Activated CD8-positive, alpha-beta memory T cell treated with anti-CD3 and anti-CD28 coated beads for 1 hour (primary cell): ENCODE measurements around the gene WRAP53.
"Not testable (repeated sequence)": the region's sequence is repeated elsewhere in the genome, so short reads cannot be mapped to it uniquely, and the experiment has no call there.

Experiments
- DNase-seq, 2 donors: peaks; one replicate each; pipeline ENCODE4 v3.0.0-alpha.2; 2020; ENCODE audit warnings: low read depth in 1 of 2; ENCODE audit errors: extremely low read depth in 1 of 2

The WRAP53 gene

GRCh38 chr17:7687908-7688807, at the start of gene WRAP53:
Gene WRAP53, plus strand, starts transcription at chr17:7688477. Its CDS starts 172 bp downstream, at chr17:7688649.
- peak; percentile 90 to 91 for DNase-seq

DNA sequence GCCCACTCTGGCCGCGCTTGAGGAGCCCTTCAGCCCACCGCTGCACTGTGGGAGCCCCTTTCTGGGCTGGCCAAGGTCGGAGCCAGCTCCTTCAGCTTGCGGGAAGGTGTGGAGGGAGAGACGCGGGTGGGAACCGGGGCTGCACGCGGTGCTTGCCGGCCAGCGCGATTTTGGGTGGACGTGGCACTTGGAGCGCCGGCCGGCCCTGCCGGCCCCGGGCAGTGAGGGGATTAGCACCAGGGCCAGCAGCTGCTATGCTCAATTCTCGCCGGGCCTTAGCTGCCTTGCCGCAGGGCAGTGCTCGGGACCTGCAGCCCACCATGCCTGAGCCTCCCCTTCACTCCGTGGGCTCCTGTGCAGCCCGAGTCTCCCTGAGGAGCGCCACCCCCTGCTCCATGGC, 47.5 kb upstream of the WRAP53 start:
- DNase-seq = no peak

DNA sequence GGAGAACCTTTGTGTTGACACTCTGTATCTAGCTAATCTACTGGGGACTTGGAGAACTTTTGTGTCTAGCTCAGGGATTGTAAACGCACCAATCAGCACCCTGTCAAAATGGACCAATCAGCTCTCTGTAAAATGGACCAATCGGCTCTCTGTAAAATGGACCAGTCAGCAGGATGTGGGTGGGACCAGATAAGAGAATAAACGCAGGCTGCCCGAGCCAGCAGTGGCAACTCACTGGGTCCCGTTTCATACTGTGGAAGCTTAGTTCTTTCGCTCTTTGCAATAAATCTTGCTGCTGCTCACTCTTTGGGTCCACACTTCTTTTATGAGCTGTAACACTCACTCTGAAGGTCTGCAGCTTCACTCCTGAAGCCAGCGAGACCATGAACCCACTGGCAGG, 46.6 kb upstream of the WRAP53 start:
- DNase-seq = not testable (repeated sequence)

GRCh38 chr17:7644775-7645174, 43.5 kb upstream of the WRAP53 start:
- DNase-seq = no peak

DNA sequence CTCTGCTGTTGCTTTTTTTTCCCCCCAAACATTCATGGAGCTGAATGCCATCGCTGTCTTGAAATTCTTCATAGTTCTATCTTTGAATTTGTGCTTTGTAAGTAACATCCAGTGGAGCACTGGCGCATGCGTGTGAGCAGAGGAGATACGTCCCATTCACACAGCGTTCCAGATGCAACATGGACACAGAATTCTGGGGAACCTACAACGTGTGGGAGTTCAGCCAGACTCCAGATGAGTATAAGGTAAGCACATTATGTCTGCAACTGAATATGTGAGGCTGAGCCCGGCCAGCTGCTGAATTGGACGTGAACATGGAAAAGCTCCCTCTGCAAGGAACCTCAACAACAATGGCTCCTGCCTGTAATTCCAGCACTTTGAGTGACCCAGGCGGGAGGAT, 41.8 kb upstream of the WRAP53 start:
- DNase-seq = no peak

DNA sequence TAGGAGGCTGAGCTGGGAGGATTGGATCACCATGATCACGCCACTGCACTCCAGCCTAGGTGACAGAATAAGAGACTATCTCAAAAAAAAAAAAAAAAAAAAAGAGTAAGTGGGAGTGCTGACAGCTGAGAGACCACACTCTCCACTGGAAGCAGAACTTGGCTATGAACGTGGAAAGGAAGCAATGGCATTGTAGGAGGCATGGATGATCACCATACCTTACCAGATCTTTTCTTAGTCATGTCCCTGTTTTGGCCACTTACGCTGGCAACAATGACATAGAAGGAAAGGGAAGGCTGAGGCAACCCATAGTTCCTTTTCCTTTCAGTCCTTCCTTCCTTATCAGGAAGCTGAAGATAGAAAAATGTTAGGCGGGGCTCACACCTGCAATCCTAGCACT, 41.3 kb upstream of the WRAP53 start:
- DNase-seq = no peak

DNA sequence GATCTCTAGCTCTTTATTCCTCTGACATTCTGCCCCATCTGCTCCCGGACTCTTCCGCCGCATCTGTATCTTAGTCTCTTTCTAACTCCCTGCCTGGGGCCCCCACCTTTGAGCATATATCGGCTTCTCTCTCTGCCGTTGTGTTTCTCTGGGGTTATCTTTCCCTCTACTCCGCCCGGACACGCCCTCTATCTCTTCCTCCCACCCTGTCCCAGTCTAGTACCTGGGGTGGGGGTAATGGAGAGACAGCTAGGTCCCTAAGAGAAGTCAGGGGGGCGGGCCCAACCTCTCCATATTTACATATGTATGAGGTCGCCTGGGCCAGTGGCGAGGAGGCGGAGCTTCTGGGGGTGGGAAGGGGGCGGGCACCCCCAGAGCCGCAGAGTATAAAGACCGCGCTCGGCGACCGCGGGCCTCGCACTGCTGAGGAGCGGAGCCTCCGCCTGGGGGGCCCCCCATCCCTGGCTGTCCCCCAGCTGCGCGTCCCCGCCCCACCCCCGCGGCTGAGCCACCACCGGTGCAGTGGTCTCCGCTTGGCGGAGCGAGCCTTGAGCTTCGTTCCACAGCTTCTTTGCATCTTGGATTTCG, 37.7 kb upstream of the WRAP53 start, which contains the start of gene ATP1B2:
Gene ATP1B2, plus strand, starts transcription at position 418 of the 588 bp plus-strand sequence. CDS start 593 bp downstream, outside the sequence.
- peak; percentile 56 to 71 for DNase-seq

DNA sequence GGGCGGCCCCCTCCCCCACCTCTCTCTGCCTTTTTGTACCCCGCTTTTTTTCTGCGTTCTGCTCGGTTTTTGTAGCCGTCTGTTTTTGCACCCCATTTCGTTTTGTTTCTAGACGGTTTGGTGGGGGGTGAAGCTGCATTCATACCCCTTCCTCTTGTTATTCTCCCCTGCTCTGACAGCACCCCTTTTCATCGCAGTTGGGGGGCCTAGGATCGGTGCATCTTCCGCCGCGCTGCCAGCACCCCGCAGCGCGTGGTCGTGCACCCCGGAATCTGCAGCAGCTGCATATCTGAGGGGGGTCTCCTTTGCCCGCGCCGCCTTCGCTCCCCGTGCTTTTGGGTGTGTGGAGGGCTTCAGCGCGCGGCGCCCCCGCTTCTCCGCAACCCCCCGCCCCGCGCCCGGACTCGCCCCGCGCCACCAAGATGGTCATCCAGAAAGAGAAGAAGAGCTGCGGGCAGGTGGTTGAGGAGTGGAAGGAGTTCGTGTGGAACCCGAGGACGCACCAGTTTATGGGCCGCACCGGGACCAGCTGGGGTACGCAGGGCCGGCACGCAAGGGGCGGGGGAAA, 37.1 kb upstream of the WRAP53 start:
- no peak for DNase-seq

- DNase-seq = no peak
These were observed 36.5 kb upstream of the WRAP53 start for GRCh38 chr17:7651665-7652387.

GRCh38 chr17:7652388-7653356, 35.6 kb upstream of the WRAP53 start:
- no peak for DNase-seq

- no peak for DNase-seq
These were observed 33.3 kb upstream of the WRAP53 start for GRCh38 chr17:7654832-7655540.

DNA sequence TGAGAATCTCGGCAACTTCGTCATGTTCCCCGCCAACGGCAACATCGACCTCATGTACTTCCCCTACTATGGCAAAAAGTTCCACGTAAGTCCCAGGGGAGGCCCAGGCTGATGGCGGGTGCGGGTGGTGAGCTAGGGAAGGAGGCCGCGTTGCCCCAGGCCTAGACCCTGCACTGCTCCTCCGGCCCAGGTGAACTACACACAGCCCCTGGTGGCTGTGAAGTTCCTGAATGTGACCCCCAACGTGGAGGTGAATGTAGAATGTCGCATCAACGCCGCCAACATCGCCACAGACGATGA, 32.8 kb upstream of the WRAP53 start:
- no peak for DNase-seq

DNA sequence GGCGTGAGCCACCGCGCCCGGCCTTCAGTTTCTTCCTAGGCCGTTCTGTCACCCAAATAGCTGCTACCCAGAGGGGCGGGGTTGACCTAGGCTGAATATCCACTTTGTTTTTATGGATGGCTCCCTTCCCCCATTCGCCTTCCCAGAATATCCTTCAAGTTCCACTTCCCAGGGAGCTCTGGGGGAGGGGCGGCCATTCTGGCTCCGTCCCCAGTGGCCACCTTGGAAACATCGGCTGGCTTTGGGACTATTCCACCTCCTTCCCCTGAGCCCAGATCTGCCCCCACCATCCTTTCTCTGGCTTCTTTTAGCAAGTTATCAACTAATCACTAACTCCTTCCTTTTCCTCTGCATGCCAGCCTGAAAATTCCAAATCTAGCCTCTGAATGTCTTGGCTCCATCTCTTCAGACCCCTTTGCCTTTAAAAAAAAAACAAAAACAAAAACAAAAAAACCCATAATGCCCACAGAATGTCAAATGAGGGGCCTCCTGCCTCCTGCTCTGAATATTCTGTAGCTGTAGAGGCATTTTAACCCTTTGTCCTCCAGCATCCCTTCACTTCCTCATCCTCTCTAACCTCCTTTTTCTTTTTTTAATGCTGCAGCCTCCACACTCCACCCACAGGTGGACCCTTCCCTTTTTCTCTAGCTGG, 31.2 kb upstream of the WRAP53 start:
- DNase-seq = no peak

GRCh38 chr17:7667656-7668406, 20.4 kb upstream of the WRAP53 start:
- DNase-seq = no peak

- no peak for DNase-seq
These were observed 19.8 kb upstream of the WRAP53 start for GRCh38 chr17:7668482-7668881.

GRCh38 chr17:7673239-7673638, 15.0 kb upstream of the WRAP53 start:
- no peak for DNase-seq

DNA sequence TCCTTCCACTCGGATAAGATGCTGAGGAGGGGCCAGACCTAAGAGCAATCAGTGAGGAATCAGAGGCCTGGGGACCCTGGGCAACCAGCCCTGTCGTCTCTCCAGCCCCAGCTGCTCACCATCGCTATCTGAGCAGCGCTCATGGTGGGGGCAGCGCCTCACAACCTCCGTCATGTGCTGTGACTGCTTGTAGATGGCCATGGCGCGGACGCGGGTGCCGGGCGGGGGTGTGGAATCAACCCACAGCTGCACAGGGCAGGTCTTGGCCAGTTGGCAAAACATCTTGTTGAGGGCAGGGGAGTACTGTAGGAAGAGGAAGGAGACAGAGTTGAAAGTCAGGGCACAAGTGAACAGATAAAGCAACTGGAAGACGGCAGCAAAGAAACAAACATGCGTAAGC, 13.3 kb upstream of the WRAP53 start:
- no peak for DNase-seq

DNA sequence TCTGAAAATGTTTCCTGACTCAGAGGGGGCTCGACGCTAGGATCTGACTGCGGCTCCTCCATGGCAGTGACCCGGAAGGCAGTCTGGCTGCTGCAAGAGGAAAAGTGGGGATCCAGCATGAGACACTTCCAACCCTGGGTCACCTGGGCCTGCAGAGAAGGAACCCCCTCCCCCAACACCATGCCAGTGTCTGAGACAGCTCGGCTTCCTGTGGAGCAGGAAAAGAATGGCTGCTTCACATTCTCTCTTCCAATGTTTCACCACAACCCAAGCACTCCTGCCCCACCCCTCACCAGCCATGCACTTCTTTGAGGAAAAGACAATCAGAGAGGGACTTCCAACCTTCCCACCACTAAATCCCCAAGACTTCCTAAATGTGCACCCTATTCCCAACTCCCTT, 11.7 kb upstream of the WRAP53 start:
- no peak for DNase-seq
